Urinary bladder (tissue), 4 donors: ENCODE data around the gene ASCL2. TPM values are rescaled to one million over a fixed set of nuclear protein-coding genes. Genes with fewer than 3 reads are reported as not detected.

Experiments
- DNase-seq: peaks from one replicate; pipeline ENCODE4 v3.0.0-alpha.2; 2015; ENCODE audit errors: extremely low spot score
- H3K27ac ChIP-seq: one replicate; pipeline ENCODE4 v1.5.1; 2013; ENCODE audit warnings: low read depth, mild to moderate bottlenecking, moderate library complexity
- H3K36me3 ChIP-seq: one replicate; pipeline ENCODE4 v1.6.1; 2013; ENCODE audit warnings: mild to moderate bottlenecking, moderate library complexity; ENCODE audit not compliant: insufficient read depth
- H3K4me1 ChIP-seq: one replicate; pipeline ENCODE4 v1.6.1; 2013; ENCODE audit warnings: mild to moderate bottlenecking, moderate library complexity; ENCODE audit not compliant: insufficient read depth
- H3K4me3 ChIP-seq: one replicate; pipeline ENCODE4 v1.5.1; 2013; ENCODE audit warnings: low read depth, low read length
- WGBS: extraction: QIAGEN DNeasy Blood & Tissue Kit; methylation state at CpG from one replicate; pipeline ENCODE4 v1.1.7; 2013; 5-methylcytosine and 5-hydroxymethylcytosine counted together
- polyA plus RNA-seq: library from polyadenylated mRNA; stranded (reverse); fragments of 200-250 nt; gene quantifications from one replicate; pipeline ENCODE4 v1.2.3, GENCODE V29; 2013
- total RNA-seq: library from RNA; depleted of rRNA; stranded (reverse); fragments of >200 nt; gene quantifications from one replicate; pipeline ENCODE4 v1.2.3, GENCODE V29; 2014
- donor health status: healthy with polysubstance abuse.
- donor health status: healthy.

Gene ASCL2, protein sequence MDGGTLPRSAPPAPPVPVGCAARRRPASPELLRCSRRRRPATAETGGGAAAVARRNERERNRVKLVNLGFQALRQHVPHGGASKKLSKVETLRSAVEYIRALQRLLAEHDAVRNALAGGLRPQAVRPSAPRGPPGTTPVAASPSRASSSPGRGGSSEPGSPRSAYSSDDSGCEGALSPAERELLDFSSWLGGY
- total RNA-seq, result 0.42 TPM
- polyA plus RNA-seq, result 0.85 TPM

DNA sequence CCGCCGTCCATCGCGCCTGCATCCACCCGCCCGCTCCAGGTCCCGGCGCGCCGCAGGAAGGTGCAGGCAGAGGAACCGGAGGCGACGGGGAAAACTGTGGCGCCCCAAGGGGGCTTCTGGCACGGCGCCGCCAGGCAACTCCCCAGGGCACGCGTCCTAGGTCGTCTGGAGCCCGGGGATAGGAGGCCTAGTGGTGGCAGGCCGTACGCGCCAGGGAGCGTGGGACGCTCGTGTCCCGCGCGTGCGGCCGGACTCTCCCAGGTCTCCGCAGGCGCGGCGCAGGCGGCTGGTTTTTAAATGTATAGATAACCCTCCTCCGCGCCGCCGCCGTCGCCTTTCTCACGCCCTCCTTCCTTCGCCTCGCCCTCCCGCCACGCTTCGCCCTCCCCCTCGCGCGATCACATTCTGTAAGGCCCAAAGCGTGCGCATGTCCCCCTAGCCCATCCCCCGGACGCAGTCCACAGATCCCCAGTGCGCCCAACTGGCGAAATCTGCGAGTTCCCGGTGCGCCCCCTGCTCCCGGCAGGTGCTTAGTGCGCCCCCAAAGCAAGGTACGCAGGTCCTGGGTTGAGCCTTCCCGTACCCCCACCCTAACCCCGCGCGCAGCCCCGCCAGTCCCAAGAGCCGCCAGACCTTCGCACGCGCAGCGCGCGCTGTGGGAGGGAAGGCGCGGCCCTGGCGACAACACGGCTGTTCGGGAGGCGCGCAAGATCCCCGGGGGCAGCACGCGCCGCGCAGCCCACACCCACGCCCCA, at the start of gene ASCL2:
TSS of gene ASCL2 (minus strand) at position 267 of the 755 bp plus-strand sequence. CDS start at position 11, 256 bp downstream.
- Histone ChIP-seq H3K36me3 (no peaks in the 10 kb centered on the region), H3K4me1 (no peaks in the 10 kb centered on the region), H3K27ac (peak within 1 kb of the TSS; percentile 75), H3K4me3 (peak within 1 kb of the TSS; percentile 42)
- WGBS, result under 1% methylated on average over 89 of the region's 89 CpGs
- no peak for DNase-seq

DNA sequence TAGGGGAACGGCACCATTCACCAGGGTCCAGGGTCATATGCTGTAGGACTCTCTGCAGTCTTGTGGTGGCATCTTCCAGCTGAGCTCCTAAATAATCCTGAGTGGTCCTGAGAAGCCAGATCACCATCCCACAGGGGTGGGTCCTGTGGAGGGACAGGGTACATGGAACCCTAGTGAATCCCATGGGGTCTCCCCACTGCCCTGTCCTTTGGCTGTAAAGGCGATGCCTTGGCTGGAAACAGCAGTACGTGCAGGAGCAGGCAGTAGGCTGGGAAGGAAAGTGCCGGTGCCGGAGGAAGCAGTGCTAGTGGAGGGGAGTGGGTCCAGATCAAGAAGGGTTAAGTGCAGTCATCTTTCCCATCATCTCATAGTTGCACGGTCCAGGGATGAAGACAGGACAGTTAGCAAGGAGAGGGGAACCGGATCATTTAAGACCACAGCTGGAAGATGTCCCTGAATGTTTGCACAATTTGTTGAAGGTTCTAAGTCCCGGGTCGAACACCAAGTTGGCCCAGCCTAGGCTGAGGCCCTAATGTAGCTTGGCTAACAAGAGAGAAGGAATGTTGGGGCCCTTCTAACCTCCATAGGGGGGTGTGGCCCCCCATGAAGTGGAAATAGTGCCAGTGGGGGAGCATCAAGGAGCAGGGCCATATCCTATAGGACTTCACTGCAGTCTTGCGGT, 49.5 kb upstream of the ASCL2 start:
- Histone ChIP-seq H3K27ac (no peak overlapping the region), H3K4me3 (no peak overlapping the region), H3K36me3 (no peaks in the 10 kb centered on the region), H3K4me1 (no peaks in the 10 kb centered on the region)
- 60% methylated on average over 10 of the region's 10 CpGs for WGBS
- DNase-seq, result no peak

GRCh38 chr11:2318707-2319106, 48.3 kb upstream of the ASCL2 start:
- no peak overlapping the region for H3K4me3 ChIP-seq
- 96% methylated on average over 7 of the region's 7 CpGs for WGBS
- DNase-seq, result no peak

GRCh38 chr11:2318123-2318522, 47.7 kb upstream of the ASCL2 start:
- H3K4me1 ChIP-seq, result no peaks in the 10 kb centered on the region
- H3K36me3 ChIP-seq, result no peaks in the 10 kb centered on the region
- no peak for DNase-seq
- H3K27ac ChIP-seq, result no peak overlapping the region
- WGBS, result 81% methylated on average over 4 of the region's 4 CpGs
- no peak overlapping the region for H3K4me3 ChIP-seq

More at GRCh38 chr11:2318707-2319106, 48.3 kb upstream of the ASCL2 start:
- H3K4me1 ChIP-seq, result no peaks in the 10 kb centered on the region
- H3K27ac ChIP-seq, result no peak overlapping the region
- H3K36me3 ChIP-seq, result no peaks in the 10 kb centered on the region

- Histone ChIP-seq H3K27ac (no peak overlapping the region), H3K4me3 (no peak overlapping the region), H3K4me1 (no peaks in the 10 kb centered on the region), H3K36me3 (no peaks in the 10 kb centered on the region)
- no peak for DNase-seq
- 94% methylated on average over 17 of the region's 17 CpGs for WGBS
Observed at GRCh38 chr11:2317354-2318050, 47.1 kb upstream of the ASCL2 start.

DNA sequence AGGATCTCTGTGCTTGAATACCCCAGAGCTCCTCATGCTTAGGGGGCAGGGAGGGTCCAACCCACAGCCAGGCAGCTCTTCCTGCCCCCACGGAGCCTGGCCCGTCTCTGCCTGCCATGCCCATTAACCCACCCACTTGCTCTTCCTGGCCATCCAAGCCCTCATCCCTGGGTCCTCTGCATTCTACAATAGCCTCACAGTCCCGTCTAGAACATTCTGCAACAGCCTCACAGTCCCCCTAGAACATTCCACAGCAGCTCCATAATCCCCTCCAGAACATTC, 46.5 kb upstream of the ASCL2 start:
- H3K27ac ChIP-seq, result no peak overlapping the region
- no peaks in the 10 kb centered on the region for H3K36me3 ChIP-seq
- DNase-seq, result no peak
- peaks cover 1% of the 10 kb centered on the region for H3K4me1 ChIP-seq
- no peak overlapping the region for H3K4me3 ChIP-seq
- WGBS, result 90% methylated on average over 3 of the region's 3 CpGs

- H3K27ac ChIP-seq, result no peak overlapping the region
- WGBS, result 89% methylated on average over 23 of the region's 23 CpGs
- DNase-seq, result no peak
- no peak overlapping the region for H3K4me3 ChIP-seq
- peaks cover 1% of the 10 kb centered on the region for H3K4me1 ChIP-seq
- H3K36me3 ChIP-seq, result no peaks in the 10 kb centered on the region
Observed at GRCh38 chr11:2316169-2316962, 46.0 kb upstream of the ASCL2 start.

DNA sequence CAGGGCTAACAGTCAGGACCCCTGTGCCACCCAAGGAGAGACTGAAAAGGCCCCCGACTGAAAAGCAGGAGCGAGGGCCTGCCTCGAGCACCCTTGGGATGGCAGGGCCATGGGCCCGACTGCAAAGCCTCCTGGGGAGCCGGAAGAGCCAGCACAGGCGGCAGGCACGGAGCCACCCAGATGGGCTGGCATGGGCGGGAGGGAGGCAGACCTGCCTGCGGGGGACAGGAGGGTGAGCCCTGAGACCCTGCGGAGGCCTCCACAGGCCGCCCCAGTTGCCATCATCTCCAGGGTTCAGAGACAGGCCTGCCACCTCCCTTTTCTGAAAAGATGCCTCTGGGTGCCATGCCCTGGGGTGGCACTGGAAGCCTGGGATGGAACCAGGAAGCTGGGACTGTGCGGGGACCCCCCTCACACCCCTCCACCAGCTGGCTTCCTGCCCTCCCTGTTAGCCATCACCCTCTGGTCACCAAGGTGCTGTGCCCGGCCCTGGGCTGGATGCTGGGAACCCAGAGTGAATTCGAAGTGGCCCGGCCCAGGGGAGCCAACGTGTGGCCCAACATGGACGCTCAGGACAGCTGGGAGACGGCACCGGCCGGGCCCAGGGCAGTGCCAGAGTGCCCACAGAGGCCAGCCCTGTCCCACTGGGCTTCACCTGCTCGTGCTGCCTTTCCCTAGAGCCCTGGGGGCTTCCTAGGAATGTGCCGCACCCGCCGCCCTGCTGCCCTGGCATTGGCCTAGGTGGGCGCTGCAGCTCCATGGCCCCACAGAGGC, 45.2 kb upstream of the ASCL2 start:
- DNase-seq, result no peak
- H3K4me3 ChIP-seq, result no peak overlapping the region
- 68% methylated on average over 25 of the region's 25 CpGs for WGBS

GRCh38 chr11:2314525-2315394, 44.4 kb upstream of the ASCL2 start:
- peak; percentile 91 for DNase-seq
- 28% methylated on average over 16 of the region's 16 CpGs for WGBS
- Histone ChIP-seq H3K4me1 (peaks cover 1% of the 10 kb centered on the region), H3K4me3 (no peak overlapping the region), H3K36me3 (no peaks in the 10 kb centered on the region), H3K27ac (peak overlapping the region; percentile 46)

More for the DNA sequence above, 45.2 kb upstream of the ASCL2 start:
- no peaks in the 10 kb centered on the region for H3K36me3 ChIP-seq
- H3K4me1 ChIP-seq, result peaks cover 1% of the 10 kb centered on the region
- H3K27ac ChIP-seq, result no peak overlapping the region

GRCh38 chr11:2314136-2314524, 43.7 kb upstream of the ASCL2 start:
- Histone ChIP-seq H3K4me1 (peaks cover 1% of the 10 kb centered on the region), H3K27ac (peak overlapping the region; percentile 46), H3K36me3 (no peaks in the 10 kb centered on the region), H3K4me3 (no peak overlapping the region)
- DNase-seq, result no peak
- WGBS, result 86% methylated on average over 7 of the region's 7 CpGs

DNA sequence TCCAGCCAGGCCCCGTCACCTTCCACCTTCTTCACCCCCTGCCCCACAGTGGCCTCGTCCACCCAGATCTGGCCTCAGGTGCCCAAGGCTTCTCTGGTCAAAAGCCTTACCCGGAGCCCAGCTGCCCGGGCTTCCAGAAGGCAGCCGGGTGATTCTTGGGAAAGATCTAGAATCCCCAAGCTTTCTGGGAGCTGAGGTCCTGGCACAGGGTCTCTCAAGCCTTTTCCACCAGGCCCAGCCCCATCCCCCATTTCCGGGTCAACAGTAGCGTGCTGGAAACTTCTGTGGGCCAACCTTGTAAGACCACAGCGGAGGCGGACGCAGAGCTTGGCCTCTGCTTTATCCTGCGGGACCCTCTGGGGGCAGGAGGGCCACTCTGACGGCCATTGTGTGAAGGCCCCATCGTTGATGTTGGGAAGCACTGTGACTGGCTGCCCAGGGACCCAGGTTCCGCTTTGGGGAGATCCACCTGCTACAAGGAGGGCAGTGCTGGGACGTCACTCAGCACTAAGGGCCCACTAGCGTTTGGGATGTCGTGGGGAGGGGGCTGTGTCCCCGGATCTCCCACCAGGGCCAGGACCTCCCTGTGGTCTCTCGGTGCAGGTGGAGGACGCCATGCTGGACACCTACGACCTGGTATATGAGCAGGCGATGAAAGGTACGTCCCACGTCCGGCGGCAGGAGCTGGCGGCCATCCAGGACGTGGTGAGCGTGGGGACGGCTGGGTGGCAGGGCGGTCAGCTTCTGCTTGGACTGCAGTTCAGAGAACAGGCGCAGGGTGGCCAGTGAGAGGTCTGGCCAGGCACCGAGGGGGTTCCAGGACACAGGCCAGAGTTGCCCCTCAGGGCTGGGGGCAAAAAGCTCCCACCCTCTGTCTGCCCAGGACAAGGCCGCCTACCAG, 42.9 kb upstream of the ASCL2 start:
- Histone ChIP-seq H3K36me3 (no peaks in the 10 kb centered on the region), H3K4me3 (no peak overlapping the region), H3K4me1 (peaks cover 1% of the 10 kb centered on the region), H3K27ac (no peak overlapping the region)
- no peak for DNase-seq
- WGBS, result 86% methylated on average over 34 of the region's 34 CpGs
